WTC11 (cell line): Measurements from ENCODE around the gene OR1K1. TPM values are rescaled to one million over a fixed set of nuclear protein-coding genes. Genes with fewer than 3 reads are reported as not detected.

Experiments
- ATAC-seq: fragments of 200-7000 bp; cut with Tn5 transposase; 2 replicates; pipeline ENCODE4 v1.10.0; 2021; ENCODE audit warnings: mild to moderate bottlenecking, moderate library complexity
- CTCF ChIA-PET: fragments of 300-600 bp; sonication (Branson Sonifier 250); formaldehyde crosslinking; loops from one replicate; lab custom pipeline; 2021; ENCODE audit warnings: antibody characterized with exemption; lab: Charles Lee
- POLR2A ChIA-PET: fragments of 350-600 bp; sonication (Branson Sonifier 250); formaldehyde crosslinking; loops from one replicate; lab custom pipeline; 2021; ENCODE audit warnings: antibody characterized with exemption; lab: Charles Lee
- DNase-seq: peaks from one replicate; pipeline ENCODE4 v3.0.0; 2021; ENCODE audit warnings: low spot score
- H3K27ac Mint-ChIP-seq: 2 replicates; pipeline ENCODE4 v1.8.0; 2021; ENCODE audit warnings: mixed read lengths
- H3K27me3 Mint-ChIP-seq: 2 replicates; pipeline ENCODE4 v1.8.0; 2021; ENCODE audit warnings: low read depth, mild to moderate bottlenecking, moderate library complexity, mixed read lengths
- H3K36me3 Mint-ChIP-seq: 2 replicates; pipeline ENCODE4 v1.8.0; 2021; ENCODE audit warnings: mixed read lengths
- H3K4me1 Mint-ChIP-seq: 2 replicates; pipeline ENCODE4 v1.8.0; 2022; ENCODE audit warnings: mixed read lengths
- H3K4me3 Mint-ChIP-seq: 2 replicates; pipeline ENCODE4 v1.8.0; 2021; ENCODE audit warnings: mild to moderate bottlenecking, moderate library complexity, mixed read lengths
- H3K9me3 Mint-ChIP-seq: 2 replicates; pipeline ENCODE4 v1.8.0; 2021; ENCODE audit warnings: mixed read lengths
- ATF1 ChIP-seq: sonication (generic); formaldehyde crosslinking; IDR thresholded peaks from 2 replicates; pipeline ENCODE4 v1.8.1; 2023; ENCODE audit warnings: mild to moderate bottlenecking, moderate library complexity, missing genetic modification reagents
- CREB1 ChIP-seq: sonication (generic); formaldehyde crosslinking; IDR thresholded peaks from 2 replicates; pipeline ENCODE4 v1.8.0; 2023; ENCODE audit warnings: mild to moderate bottlenecking, missing genetic modification reagents
- ELF4 ChIP-seq: sonication (generic); formaldehyde crosslinking; IDR thresholded peaks from 2 replicates; pipeline ENCODE4 v1.8.1; 2022; ENCODE audit warnings: low read depth, mild to moderate bottlenecking, moderate library complexity, missing genetic modification reagents
- ESRRA ChIP-seq: sonication (generic); formaldehyde crosslinking; IDR thresholded peaks from 2 replicates; pipeline ENCODE4 v1.8.1; 2022; ENCODE audit warnings: mild to moderate bottlenecking, missing genetic modification reagents, borderline replicate concordance
- ETV6 ChIP-seq: sonication (generic); formaldehyde crosslinking; IDR thresholded peaks from 2 replicates; pipeline ENCODE4 v1.8.1; 2022; ENCODE audit warnings: mild to moderate bottlenecking, missing genetic modification reagents
- GABPB1 ChIP-seq: sonication (generic); formaldehyde crosslinking; IDR thresholded peaks from 2 replicates; pipeline ENCODE4 v1.8.1; 2023; ENCODE audit warnings: mild to moderate bottlenecking, missing genetic modification reagents
- JAZF1 ChIP-seq: fragments of 250-450 bp; sonication (Bioruptor Pico); IDR thresholded peaks from 2 replicates; pipeline ENCODE4 v1.9.0; 2021; ENCODE audit warnings: moderate library complexity, mild to moderate bottlenecking, inconsistent platforms
- JUN ChIP-seq: sonication (generic); formaldehyde crosslinking; IDR thresholded peaks from 2 replicates; pipeline ENCODE4 v1.8.0; 2023; ENCODE audit warnings: mild to moderate bottlenecking, missing genetic modification reagents
- MXD4 ChIP-seq: fragments of 250-450 bp; sonication (Bioruptor Pico); IDR thresholded peaks from 2 replicates; pipeline ENCODE4 v1.8.0; 2021; ENCODE audit warnings: mild to moderate bottlenecking, moderate library complexity, borderline replicate concordance
- NFATC4 ChIP-seq: fragments of 250-450 bp; sonication (Bioruptor Pico); IDR thresholded peaks from 2 replicates; pipeline ENCODE4 v1.9.0; 2021; ENCODE audit warnings: mild to moderate bottlenecking
- NR2C2 ChIP-seq: sonication (generic); formaldehyde crosslinking; IDR thresholded peaks from 2 replicates; pipeline ENCODE4 v1.8.0; 2022; ENCODE audit warnings: mild to moderate bottlenecking, missing genetic modification reagents
- RELA ChIP-seq: sonication (generic); formaldehyde crosslinking; IDR thresholded peaks from 2 replicates; pipeline ENCODE4 v1.8.1; 2022; ENCODE audit warnings: missing genetic modification reagents, mild to moderate bottlenecking, borderline replicate concordance
- SMAD3 ChIP-seq: sonication (generic); formaldehyde crosslinking; IDR thresholded peaks from 2 replicates; pipeline ENCODE4 v1.8.0; 2022; ENCODE audit warnings: missing genetic modification reagents, mild to moderate bottlenecking, borderline replicate concordance
- TEAD1 ChIP-seq: sonication (generic); formaldehyde crosslinking; IDR thresholded peaks from 2 replicates; pipeline ENCODE4 v1.8.0; 2022; ENCODE audit warnings: mild to moderate bottlenecking, missing genetic modification reagents
- total RNA-seq: library from RNA; stranded (reverse); gene quantifications from 3 replicates; pipeline ENCODE4 v1.2.3, GENCODE V29; 2021
- TF ChIP-seq, protein P1 (sequence below): fragments of 250-450 bp; sonication (Bioruptor Pico); conservative IDR thresholded peaks from 2 replicates; pipeline ENCODE4 v1.9.0; 2021; ENCODE audit warnings: mild to moderate bottlenecking
- TF ChIP-seq, protein P2 (sequence below): sonication (generic); formaldehyde crosslinking; IDR thresholded peaks from 2 replicates; pipeline ENCODE4 v1.8.1; 2022; ENCODE audit warnings: missing genetic modification reagents, borderline replicate concordance
- TF ChIP-seq, protein P3 (sequence below): sonication (generic); formaldehyde crosslinking; IDR thresholded peaks from 2 replicates; pipeline ENCODE4 v1.8.0; 2022; ENCODE audit warnings: mild to moderate bottlenecking, missing genetic modification reagents
- TF ChIP-seq, protein P4 (sequence below): sonication (generic); formaldehyde crosslinking; IDR thresholded peaks from 2 replicates; pipeline ENCODE4 v1.8.1; 2023; ENCODE audit warnings: mild to moderate bottlenecking, moderate library complexity, missing genetic modification reagents
- TF ChIP-seq, protein P5 (sequence below): sonication (generic); formaldehyde crosslinking; IDR thresholded peaks from 2 replicates; pipeline ENCODE4 v1.8.1; 2022; ENCODE audit warnings: low read depth, missing genetic modification reagents, borderline replicate concordance
- TF ChIP-seq, protein P6 (sequence below): fragments of 200-600 bp; IDR thresholded peaks from 2 replicates; pipeline ENCODE4 v1.8.0; 2022; ENCODE audit warnings: antibody characterized with exemption

Gene OR1K1
- total RNA-seq, 1 experiment from 2014 or later = not detected

DNA sequence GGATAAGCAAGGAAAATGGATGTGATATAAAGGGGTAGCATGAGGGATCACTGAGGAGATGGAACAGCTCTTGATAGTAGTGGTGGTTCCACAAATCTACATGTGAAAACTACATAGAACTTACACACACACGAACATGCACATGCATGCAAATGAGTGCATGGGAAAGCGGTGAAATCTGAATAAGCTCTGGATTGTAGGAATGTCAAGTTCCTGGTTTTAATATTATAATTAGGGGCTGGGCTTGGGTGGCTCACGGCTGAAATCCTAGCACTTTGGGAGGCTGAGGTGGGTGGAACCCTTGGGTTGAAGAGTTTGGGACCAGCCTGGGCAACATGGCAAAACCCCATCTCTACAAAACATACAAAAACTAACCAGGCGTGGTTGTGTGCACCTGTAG is 41.6 kb downstream of the OR1K1 start (continued):
- TF ChIP-seq, protein P1, sequence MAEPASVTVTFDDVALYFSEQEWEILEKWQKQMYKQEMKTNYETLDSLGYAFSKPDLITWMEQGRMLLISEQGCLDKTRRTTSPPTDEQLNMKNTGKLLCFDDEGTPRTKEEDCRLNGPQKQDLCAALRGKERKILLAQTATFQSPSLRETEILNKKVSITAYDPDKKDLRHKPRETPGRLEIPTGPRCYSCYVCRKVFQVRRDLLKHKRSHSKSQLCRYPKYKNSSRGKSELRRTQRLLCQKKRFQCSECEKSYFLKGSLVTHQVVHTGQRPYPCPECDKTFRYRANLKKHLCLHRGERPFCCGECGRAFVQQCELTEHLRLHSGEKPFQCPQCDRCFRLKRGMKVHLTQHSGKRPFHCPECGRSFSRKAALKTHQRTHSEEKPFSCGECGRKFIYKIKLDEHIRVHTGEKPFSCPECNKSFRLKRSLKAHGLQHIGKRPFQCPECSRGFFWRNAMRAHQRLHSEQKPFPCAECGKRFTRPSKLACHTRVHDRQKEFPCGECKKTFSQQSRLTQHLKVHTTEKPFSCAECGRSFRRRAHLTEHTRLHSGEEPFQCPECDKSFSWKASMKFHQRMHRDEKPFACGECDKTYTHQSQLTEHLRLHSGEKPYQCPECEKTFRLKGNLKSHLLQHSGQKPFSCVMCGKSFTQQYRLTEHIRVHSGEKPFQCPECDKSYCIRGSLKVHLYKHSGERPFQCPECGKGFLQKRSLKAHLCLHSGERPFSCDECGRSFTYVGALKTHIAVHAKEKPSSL (CRISPR knock-in tag) = no peak
- no peak for TF ChIP-seq ELF4 (CRISPR knock-in tag)

DNA sequence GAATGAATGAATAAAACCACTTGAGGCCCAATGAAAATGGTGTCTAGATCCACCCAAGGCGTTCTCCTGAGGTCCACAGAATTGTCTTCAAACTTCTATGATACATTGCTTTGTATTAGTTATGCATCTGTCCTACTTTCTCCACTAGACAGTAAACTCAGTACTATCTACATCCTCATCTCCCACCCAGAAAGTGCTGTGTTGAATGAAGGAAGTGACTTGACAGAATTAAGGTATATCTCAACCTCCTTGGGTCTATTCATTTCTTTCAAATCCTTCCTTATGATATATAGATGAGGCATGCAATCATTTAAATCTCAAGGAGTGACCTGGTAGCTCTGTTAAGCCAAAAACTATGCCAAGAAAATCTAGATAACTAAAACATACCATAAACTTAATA is 44.2 kb downstream of the OR1K1 start:
- POLR2A ChIA-PET = no interaction called here
- Mint-ChIP-seq H3K4me1 (no peaks in the 10 kb centered on the region), H3K36me3 (peaks cover 16% of the 10 kb centered on the region), H3K9me3 (peaks cover 31% of the 10 kb centered on the region), H3K27me3 (peaks cover 9% of the 10 kb centered on the region; the same call in 1 of the 2 replicates), H3K4me3 (no peak overlapping the region), H3K27ac (no peak overlapping the region)
- DNase-seq (no peak), ATAC-seq (no peak)
- TF ChIP-seq ETV6 (CRISPR knock-in tag) (no peak), ATF1 (CRISPR knock-in tag) (no peak), ELF4 (CRISPR knock-in tag) (no peak), MXD4 (CRISPR knock-in tag) (no peak), JAZF1 (CRISPR knock-in tag) (no peak), SMAD3 (CRISPR knock-in tag) (no peak), NR2C2 (CRISPR knock-in tag) (no peak), NFATC4 (CRISPR knock-in tag) (no peak), ESRRA (CRISPR knock-in tag) (no peak), TEAD1 (CRISPR knock-in tag) (no peak), CREB1 (CRISPR knock-in tag) (no peak), RELA (no peak), GABPB1 (CRISPR knock-in tag) (no peak), JUN (CRISPR knock-in tag) (no peak)
- TF ChIP-seq, protein P2, sequence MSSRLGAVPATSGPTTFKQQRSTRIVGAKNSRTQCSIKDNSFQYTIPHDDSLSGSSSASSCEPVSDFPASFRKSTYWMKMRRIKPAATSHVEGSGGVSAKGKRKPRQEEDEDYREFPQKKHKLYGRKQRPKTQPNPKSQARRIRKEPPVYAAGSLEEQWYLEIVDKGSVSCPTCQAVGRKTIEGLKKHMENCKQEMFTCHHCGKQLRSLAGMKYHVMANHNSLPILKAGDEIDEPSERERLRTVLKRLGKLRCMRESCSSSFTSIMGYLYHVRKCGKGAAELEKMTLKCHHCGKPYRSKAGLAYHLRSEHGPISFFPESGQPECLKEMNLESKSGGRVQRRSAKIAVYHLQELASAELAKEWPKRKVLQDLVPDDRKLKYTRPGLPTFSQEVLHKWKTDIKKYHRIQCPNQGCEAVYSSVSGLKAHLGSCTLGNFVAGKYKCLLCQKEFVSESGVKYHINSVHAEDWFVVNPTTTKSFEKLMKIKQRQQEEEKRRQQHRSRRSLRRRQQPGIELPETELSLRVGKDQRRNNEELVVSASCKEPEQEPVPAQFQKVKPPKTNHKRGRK (CRISPR knock-in tag) = no peak
- TF ChIP-seq, protein P3, sequence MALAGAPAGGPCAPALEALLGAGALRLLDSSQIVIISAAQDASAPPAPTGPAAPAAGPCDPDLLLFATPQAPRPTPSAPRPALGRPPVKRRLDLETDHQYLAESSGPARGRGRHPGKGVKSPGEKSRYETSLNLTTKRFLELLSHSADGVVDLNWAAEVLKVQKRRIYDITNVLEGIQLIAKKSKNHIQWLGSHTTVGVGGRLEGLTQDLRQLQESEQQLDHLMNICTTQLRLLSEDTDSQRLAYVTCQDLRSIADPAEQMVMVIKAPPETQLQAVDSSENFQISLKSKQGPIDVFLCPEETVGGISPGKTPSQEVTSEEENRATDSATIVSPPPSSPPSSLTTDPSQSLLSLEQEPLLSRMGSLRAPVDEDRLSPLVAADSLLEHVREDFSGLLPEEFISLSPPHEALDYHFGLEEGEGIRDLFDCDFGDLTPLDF (CRISPR knock-in tag) = no peak
- TF ChIP-seq, protein P4, sequence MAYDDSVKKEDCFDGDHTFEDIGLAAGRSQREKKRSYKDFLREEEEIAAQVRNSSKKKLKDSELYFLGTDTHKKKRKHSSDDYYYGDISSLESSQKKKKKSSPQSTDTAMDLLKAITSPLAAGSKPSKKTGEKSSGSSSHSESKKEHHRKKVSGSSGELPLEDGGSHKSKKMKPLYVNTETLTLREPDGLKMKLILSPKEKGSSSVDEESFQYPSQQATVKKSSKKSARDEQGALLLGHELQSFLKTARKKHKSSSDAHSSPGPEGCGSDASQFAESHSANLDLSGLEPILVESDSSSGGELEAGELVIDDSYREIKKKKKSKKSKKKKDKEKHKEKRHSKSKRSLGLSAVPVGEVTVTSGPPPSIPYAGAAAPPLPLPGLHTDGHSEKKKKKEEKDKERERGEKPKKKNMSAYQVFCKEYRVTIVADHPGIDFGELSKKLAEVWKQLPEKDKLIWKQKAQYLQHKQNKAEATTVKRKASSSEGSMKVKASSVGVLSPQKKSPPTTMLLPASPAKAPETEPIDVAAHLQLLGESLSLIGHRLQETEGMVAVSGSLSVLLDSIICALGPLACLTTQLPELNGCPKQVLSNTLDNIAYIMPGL (CRISPR knock-in tag) = no peak
- TF ChIP-seq, protein P5, sequence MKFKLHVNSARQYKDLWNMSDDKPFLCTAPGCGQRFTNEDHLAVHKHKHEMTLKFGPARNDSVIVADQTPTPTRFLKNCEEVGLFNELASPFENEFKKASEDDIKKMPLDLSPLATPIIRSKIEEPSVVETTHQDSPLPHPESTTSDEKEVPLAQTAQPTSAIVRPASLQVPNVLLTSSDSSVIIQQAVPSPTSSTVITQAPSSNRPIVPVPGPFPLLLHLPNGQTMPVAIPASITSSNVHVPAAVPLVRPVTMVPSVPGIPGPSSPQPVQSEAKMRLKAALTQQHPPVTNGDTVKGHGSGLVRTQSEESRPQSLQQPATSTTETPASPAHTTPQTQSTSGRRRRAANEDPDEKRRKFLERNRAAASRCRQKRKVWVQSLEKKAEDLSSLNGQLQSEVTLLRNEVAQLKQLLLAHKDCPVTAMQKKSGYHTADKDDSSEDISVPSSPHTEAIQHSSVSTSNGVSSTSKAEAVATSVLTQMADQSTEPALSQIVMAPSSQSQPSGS (CRISPR knock-in tag) = no peak
- TF ChIP-seq, protein P6, sequence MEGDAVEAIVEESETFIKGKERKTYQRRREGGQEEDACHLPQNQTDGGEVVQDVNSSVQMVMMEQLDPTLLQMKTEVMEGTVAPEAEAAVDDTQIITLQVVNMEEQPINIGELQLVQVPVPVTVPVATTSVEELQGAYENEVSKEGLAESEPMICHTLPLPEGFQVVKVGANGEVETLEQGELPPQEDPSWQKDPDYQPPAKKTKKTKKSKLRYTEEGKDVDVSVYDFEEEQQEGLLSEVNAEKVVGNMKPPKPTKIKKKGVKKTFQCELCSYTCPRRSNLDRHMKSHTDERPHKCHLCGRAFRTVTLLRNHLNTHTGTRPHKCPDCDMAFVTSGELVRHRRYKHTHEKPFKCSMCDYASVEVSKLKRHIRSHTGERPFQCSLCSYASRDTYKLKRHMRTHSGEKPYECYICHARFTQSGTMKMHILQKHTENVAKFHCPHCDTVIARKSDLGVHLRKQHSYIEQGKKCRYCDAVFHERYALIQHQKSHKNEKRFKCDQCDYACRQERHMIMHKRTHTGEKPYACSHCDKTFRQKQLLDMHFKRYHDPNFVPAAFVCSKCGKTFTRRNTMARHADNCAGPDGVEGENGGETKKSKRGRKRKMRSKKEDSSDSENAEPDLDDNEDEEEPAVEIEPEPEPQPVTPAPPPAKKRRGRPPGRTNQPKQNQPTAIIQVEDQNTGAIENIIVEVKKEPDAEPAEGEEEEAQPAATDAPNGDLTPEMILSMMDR = no peak
- CTCF ChIA-PET = no interaction called here
